ENCODE measurements around the gene TRIM61. TPM values are rescaled to one million over a fixed set of nuclear protein-coding genes. Genes with fewer than 3 reads are reported as not detected.

TRIM61 gene
- total and polyA plus RNA-seq, 2 of the 4 experiments (the other 2 are of a cell fraction) = 1.5 to 4.7 TPM

DNA sequence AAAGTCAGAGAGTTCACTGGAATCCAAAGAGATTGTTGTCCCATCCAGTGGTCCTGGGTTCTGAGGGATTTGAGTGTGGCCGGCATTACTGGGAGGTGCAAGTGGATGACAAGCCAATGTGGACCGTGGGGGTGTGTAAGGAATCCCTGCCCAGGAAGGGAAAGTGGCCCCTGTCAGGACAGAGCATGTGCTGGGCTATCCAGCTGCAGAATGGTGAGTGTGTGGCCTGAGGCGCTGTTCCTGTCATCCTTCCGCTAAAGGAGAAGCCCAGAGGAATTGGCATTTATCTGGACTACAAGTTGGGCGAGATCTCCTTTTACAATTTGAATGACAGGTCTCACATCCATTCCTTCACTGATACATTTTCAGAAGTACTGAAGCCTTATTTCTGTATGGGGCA, 33.9 kb upstream of the TRIM61 start:
- Histone ChIP-seq H3K4ac (ENCODE audit: low read depth, low read length) (no peak overlapping the region), H4K91ac (ENCODE audit: insufficient read depth, low read depth, low read length) (no peak overlapping the region), H2BK15ac (ENCODE audit: low read depth, low read length) (no peak overlapping the region), H3K23ac (ENCODE audit: low read depth, low read length) (no peak overlapping the region), H3K27me3 (ENCODE audit: control insufficient read depth, insufficient read depth, low read length) (no peaks in the 10 kb centered on the region), H2BK5ac (ENCODE audit: low read depth, low read length, poor library complexity, severe bottlenecking) (no peak overlapping the region), H3K14ac (replicated peaks; ENCODE audit: low read depth, low read length) (no peak overlapping the region), H3K4me3 (ENCODE audit: insufficient read depth, low read depth, low read length) (no peak overlapping the region), H3K56ac (ENCODE audit: extremely low read depth, insufficient read depth, low read length) (no peak overlapping the region), H3K9ac (ENCODE audit: low read depth, low read length) (no peak overlapping the region), H3K9me3 (ENCODE audit: control insufficient read depth, insufficient read depth, low read length) (no peaks in the 10 kb centered on the region), H4K8ac (ENCODE audit: low read depth in 2 of 2, low read length in 2 of 2) (no peak overlapping the region), H4K5ac (ENCODE audit: low read depth, low read length) (no peak overlapping the region), H3K18ac (ENCODE audit: low read depth, low read length) (no peak overlapping the region), H3K79me1 (ENCODE audit: low read depth in 1 of 2, low read length in 2 of 2) (no peaks in the 10 kb centered on the region), H2AK9ac (replicated peaks; ENCODE audit: low read depth, low read length, poor library complexity) (no peak overlapping the region), H3K27ac (ENCODE audit: insufficient read depth, low read length) (no peak overlapping the region), H2AK5ac (ENCODE audit: low read depth, low read length) (no peak overlapping the region), H3K9me1 (ENCODE audit: insufficient read depth, low read length) (no peaks in the 10 kb centered on the region), H3K4me2 (ENCODE audit: low read depth, low read length) (no peak overlapping the region), H3K4me1 (ENCODE audit: control insufficient read depth, insufficient read depth, low read length) (no peaks in the 10 kb centered on the region), H2AFZ (replicated peaks; ENCODE audit: low read length, poor library complexity) (no peak overlapping the region), H2BK20ac (ENCODE audit: low read depth, low read length) (no peak overlapping the region), H3K36me3 (ENCODE audit: control insufficient read depth, insufficient read depth, low read length) (no peaks in the 10 kb centered on the region), H4K20me1 (ENCODE audit: insufficient read depth, low read length) (no peaks in the 10 kb centered on the region), H2BK120ac (ENCODE audit: low read depth, low read length) (no peak overlapping the region)
- intact Hi-C loops (cut with micrococcal nuclease) = no loop called here
- dilution Hi-C loops (cut with HindIII; ENCODE audit: low sequenced_read_pairs, unreplicated experiment) = no loop called here
- ATAC-seq (ENCODE audit: low read depth) (no peak), DNase-seq (no peak)
- BruUV-seq (replicated peaks) = no TSS peak
- TF ChIP-seq, protein P1, sequence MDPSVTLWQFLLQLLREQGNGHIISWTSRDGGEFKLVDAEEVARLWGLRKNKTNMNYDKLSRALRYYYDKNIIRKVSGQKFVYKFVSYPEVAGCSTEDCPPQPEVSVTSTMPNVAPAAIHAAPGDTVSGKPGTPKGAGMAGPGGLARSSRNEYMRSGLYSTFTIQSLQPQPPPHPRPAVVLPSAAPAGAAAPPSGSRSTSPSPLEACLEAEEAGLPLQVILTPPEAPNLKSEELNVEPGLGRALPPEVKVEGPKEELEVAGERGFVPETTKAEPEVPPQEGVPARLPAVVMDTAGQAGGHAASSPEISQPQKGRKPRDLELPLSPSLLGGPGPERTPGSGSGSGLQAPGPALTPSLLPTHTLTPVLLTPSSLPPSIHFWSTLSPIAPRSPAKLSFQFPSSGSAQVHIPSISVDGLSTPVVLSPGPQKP (IDR thresholded peaks at IDR 0.05; ENCODE audit: borderline replicate concordance, low read depth, low read length) = no peak
- no peak for TF ChIP-seq RAD21 (IDR thresholded peaks at IDR 0.05; ENCODE audit: low read length)
- TF ChIP-seq RFX5 (IDR thresholded peaks at IDR 0.05; ENCODE audit: low read depth, low read length) = no peak
- TF ChIP-seq MAFK (IDR thresholded peaks at IDR 0.05; ENCODE audit: low read depth, low read length) = no peak
- no peak for TF ChIP-seq BHLHE40 (IDR thresholded peaks at IDR 0.05; ENCODE audit: low read depth, low read length)
- no peak for TF ChIP-seq MAZ (IDR thresholded peaks at IDR 0.05; ENCODE audit: borderline replicate concordance, low read depth, low read length)
- no peak for TF ChIP-seq CHD1 (IDR thresholded peaks at IDR 0.05; ENCODE audit: low read depth, low read length)
- TF ChIP-seq SMC3 (IDR thresholded peaks at IDR 0.05; ENCODE audit: low read depth, low read length) = no peak
- TF ChIP-seq MXI1 (IDR thresholded peaks at IDR 0.05; ENCODE audit: borderline replicate concordance, low read depth, low read length) = no peak
- TF ChIP-seq, protein P2, sequence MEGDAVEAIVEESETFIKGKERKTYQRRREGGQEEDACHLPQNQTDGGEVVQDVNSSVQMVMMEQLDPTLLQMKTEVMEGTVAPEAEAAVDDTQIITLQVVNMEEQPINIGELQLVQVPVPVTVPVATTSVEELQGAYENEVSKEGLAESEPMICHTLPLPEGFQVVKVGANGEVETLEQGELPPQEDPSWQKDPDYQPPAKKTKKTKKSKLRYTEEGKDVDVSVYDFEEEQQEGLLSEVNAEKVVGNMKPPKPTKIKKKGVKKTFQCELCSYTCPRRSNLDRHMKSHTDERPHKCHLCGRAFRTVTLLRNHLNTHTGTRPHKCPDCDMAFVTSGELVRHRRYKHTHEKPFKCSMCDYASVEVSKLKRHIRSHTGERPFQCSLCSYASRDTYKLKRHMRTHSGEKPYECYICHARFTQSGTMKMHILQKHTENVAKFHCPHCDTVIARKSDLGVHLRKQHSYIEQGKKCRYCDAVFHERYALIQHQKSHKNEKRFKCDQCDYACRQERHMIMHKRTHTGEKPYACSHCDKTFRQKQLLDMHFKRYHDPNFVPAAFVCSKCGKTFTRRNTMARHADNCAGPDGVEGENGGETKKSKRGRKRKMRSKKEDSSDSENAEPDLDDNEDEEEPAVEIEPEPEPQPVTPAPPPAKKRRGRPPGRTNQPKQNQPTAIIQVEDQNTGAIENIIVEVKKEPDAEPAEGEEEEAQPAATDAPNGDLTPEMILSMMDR (conservative IDR thresholded peaks at IDR 0.05; ENCODE audit: low read depth, low read length) = no peak
- no peak for TF ChIP-seq RCOR1 (IDR thresholded peaks at IDR 0.05; ENCODE audit: insufficient replicate concordance, low read length)
- TF ChIP-seq NFE2L2 (IDR thresholded peaks at IDR 0.05; ENCODE audit: low read depth, low read length) = no peak
- no peak for TF ChIP-seq FOS (IDR thresholded peaks at IDR 0.05; ENCODE audit: low read depth, low read length)
- TF ChIP-seq, protein P3, sequence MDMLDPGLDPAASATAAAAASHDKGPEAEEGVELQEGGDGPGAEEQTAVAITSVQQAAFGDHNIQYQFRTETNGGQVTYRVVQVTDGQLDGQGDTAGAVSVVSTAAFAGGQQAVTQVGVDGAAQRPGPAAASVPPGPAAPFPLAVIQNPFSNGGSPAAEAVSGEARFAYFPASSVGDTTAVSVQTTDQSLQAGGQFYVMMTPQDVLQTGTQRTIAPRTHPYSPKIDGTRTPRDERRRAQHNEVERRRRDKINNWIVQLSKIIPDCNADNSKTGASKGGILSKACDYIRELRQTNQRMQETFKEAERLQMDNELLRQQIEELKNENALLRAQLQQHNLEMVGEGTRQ (IDR thresholded peaks at IDR 0.05; ENCODE audit: low read depth, low read length) = no peak
- no peak for TF ChIP-seq CEBPB (IDR thresholded peaks at IDR 0.05; ENCODE audit: low read depth, low read length)
- no peak for TF ChIP-seq POLR2A (IDR thresholded peaks at IDR 0.05; ENCODE audit: low read depth, low read length)
- in situ Hi-C loops (cut with MboI; ENCODE audit: low sequenced_read_pairs) = no loop called here
- WGBS, 2 experiments (ENCODE audit: extremely low coverage in 2 of 2, insufficient read length in 1 of 2) = 56% methylated on average over 2 of the region's 5 CpGs; no CpG with 5 or more reads in 1 of the 2 experiments
- ChIA-PET POLR2A (ENCODE audit: unreplicated experiment) (no interaction called here), CTCF (no interaction called here)

All from IMR-90 (cell line).